ENCODE results near the gene IFNGR2. TPM values are rescaled to one million over a fixed set of nuclear protein-coding genes. Genes with fewer than 3 reads are reported as not detected.
A peak's percentile ranks its signal among the peaks of the same experiment; 100 is the strongest.
"Not testable (repeated sequence)": the region's sequence is repeated elsewhere in the genome, so short reads cannot be mapped to it uniquely, and the experiment has no call there.

Gene IFNGR2
- total RNA-seq, 4 donors from 2014 or later: 53.7 to 96.3 (median 67.6) TPM

DNA sequence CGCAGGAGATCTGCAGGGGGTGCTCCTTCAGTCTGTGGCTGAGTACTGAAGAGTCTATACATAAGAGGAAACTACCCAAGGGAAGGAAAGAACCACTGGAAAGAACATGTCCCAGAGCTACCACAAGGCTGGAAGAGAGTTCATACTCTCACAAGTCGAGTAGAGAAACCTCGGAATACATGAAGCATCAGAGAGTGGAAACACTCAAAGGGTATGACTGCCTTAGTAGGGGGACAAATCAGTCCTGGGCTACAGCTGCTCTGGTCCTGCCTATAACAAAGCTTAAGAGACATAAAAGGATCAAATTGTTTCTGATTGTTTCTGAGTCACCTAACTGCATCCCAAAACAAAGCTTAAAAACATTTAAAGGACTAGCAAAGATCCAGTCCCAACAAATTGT, 49.1 kb downstream of the IFNGR2 start:
- DNase-seq: no peak
- Histone ChIP-seq H3K9me3 (no peaks in the 10 kb centered on the region), H3K4me1 (peaks cover 0 to 10% (median 3%) of the 10 kb centered on the region in 4 donors), H3K27me3 (no peaks in the 10 kb centered on the region), H3K36me3 (peaks cover 0 to 26% (median 0%) of the 10 kb centered on the region in 3 donors), H3K27ac (peak overlapping the region in 3 of 4 donors; percentile 1 to 70 (median 60)), H3K4me3 (no peak overlapping the region)
- no peak for TF ChIP-seq POLR2A (IDR thresholded peaks at IDR 0.05)
- TF ChIP-seq, protein P1, sequence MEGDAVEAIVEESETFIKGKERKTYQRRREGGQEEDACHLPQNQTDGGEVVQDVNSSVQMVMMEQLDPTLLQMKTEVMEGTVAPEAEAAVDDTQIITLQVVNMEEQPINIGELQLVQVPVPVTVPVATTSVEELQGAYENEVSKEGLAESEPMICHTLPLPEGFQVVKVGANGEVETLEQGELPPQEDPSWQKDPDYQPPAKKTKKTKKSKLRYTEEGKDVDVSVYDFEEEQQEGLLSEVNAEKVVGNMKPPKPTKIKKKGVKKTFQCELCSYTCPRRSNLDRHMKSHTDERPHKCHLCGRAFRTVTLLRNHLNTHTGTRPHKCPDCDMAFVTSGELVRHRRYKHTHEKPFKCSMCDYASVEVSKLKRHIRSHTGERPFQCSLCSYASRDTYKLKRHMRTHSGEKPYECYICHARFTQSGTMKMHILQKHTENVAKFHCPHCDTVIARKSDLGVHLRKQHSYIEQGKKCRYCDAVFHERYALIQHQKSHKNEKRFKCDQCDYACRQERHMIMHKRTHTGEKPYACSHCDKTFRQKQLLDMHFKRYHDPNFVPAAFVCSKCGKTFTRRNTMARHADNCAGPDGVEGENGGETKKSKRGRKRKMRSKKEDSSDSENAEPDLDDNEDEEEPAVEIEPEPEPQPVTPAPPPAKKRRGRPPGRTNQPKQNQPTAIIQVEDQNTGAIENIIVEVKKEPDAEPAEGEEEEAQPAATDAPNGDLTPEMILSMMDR (IDR thresholded peaks at IDR 0.05): no peak

DNA sequence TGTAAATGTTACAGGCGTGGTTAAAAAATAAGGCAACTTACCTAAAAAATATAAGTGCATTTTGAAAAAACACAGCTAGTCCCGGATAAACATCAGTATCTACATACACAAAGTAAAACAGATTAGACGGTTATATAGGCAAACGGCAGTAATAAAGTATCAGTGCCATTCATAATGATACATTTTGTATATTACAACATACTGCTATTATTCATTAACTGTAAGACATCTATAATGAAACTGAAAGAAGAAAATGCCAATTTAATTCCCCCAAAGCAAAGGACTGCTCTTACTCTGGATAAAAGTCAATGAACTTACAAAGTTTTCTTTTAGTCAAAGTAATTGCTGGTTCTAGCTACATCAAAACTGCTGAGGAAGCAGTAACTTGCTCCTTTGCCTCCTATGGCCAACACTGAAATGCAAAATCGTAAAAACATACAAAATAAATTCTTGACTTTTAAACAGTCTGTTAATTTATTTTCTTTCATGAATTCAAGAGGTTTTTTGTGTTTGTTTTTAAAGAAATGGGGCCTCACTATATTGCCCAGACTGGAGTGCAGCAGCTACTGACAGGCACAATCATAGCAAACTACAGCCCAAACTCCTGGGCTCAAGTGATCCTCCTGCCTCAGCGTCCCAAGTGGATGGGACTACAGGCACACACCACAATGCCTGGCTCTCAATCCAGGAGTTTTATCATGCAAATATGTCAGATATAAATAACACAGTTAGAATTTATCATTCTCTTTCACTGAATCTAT, 52.7 kb downstream of the IFNGR2 start:
- Histone ChIP-seq H3K9me3 (no peaks in the 10 kb centered on the region), H3K4me1 (peaks cover 0 to 10% (median 3%) of the 10 kb centered on the region in 4 donors), H3K4me3 (no peak overlapping the region), H3K27ac (peak overlapping the region in 3 of 4 donors; percentile 14 to 58 (median 53)), H3K36me3 (peaks cover 0 to 37% (median 0%) of the 10 kb centered on the region in 3 donors), H3K27me3 (no peaks in the 10 kb centered on the region)
- TF ChIP-seq POLR2A (IDR thresholded peaks at IDR 0.05): no peak
- TF ChIP-seq, protein P1 (IDR thresholded peaks at IDR 0.05): no peak
- no peak for DNase-seq

- Histone ChIP-seq H3K27me3 (no peaks in the 10 kb centered on the region), H3K36me3 (peaks cover 0 to 50% (median 0%) of the 10 kb centered on the region in 3 donors), H3K9me3 (no peaks in the 10 kb centered on the region), H3K27ac (no peak overlapping the region), H3K4me3 (no peak overlapping the region), H3K4me1 (no peaks in the 10 kb centered on the region)
- TF ChIP-seq, protein P1 (IDR thresholded peaks at IDR 0.05): no peak
- TF ChIP-seq POLR2A (IDR thresholded peaks at IDR 0.05): no peak
- no peak for DNase-seq
These were observed 55.6 kb downstream of the IFNGR2 start for GRCh38 chr21:33458861-33459260.

- Histone ChIP-seq H3K4me1 (no peaks in the 10 kb centered on the region), H3K27ac (peak overlapping the region in 1 of 4 donors; percentile 4), H3K4me3 (no peak overlapping the region), H3K27me3 (no peaks in the 10 kb centered on the region), H3K36me3 (peaks cover 0 to 60% (median 0%) of the 10 kb centered on the region in 3 donors), H3K9me3 (no peaks in the 10 kb centered on the region)
- DNase-seq: no peak
- TF ChIP-seq, protein P1 (IDR thresholded peaks at IDR 0.05): no peak
- no peak for TF ChIP-seq POLR2A (IDR thresholded peaks at IDR 0.05)
These were observed 58.5 kb downstream of the IFNGR2 start for GRCh38 chr21:33461538-33462250.

DNA sequence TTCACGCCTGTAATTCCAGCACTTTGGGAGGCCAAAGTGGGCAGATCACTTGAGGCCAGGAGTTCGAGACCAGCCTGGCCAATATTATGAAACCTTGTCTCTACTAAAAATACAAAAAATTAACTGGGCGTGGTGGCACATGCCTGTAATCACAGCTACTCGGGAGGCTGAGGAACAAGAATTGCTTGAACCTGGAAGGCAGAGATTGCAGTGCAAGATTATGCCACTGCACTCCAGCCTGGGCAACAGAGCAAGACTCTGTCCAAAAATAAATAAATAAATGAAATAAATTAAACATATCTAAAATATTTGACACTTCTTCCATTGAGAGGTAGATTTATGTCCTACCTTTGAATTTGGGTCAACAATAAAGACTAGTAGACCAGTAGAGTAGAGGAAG, 66.0 kb downstream of the IFNGR2 start:
- not testable (repeated sequence) for H3K4me1 ChIP-seq, DNase-seq, H3K4me3 ChIP-seq, H3K27ac ChIP-seq, H3K9me3 ChIP-seq, H3K27me3 ChIP-seq
- peaks cover 0 to 22% (median 0%) of the 10 kb centered on the region in 3 donors for H3K36me3 ChIP-seq

GRCh38 chr21:33470701-33471100, 67.5 kb downstream of the IFNGR2 start:
- Histone ChIP-seq H3K4me1 (no peaks in the 10 kb centered on the region), H3K4me3 (no peak overlapping the region), H3K9me3 (no peaks in the 10 kb centered on the region), H3K27ac (no peak overlapping the region), H3K27me3 (no peaks in the 10 kb centered on the region), H3K36me3 (peaks cover 0 to 20% (median 0%) of the 10 kb centered on the region in 3 donors)
- DNase-seq: no peak
- no peak for TF ChIP-seq POLR2A (IDR thresholded peaks at IDR 0.05)
- TF ChIP-seq, protein P1 (IDR thresholded peaks at IDR 0.05): no peak

All from Peyer's patch (tissue), 4 donors.